GM18520 (cell line): ENCODE results near the gene STK16.
"Not testable (repeated sequence)": the region's sequence is repeated elsewhere in the genome, so short reads cannot be mapped to it uniquely, and the experiment has no call there.

ENCODE experiments used
- ATAC-seq: cut with Tn5 transposase; IDR thresholded peaks from one replicate; pipeline ENCODE4 v1.9.1; 2021; ENCODE audit not compliant: unreplicated experiment

Gene STK16

GRCh38 chr2:219286436-219287115 is 41.3 kb downstream of the STK16 start:
- ATAC-seq = no peak

GRCh38 chr2:219287116-219287440 is 41.8 kb downstream of the STK16 start:
- ATAC-seq = not testable (repeated sequence)

DNA sequence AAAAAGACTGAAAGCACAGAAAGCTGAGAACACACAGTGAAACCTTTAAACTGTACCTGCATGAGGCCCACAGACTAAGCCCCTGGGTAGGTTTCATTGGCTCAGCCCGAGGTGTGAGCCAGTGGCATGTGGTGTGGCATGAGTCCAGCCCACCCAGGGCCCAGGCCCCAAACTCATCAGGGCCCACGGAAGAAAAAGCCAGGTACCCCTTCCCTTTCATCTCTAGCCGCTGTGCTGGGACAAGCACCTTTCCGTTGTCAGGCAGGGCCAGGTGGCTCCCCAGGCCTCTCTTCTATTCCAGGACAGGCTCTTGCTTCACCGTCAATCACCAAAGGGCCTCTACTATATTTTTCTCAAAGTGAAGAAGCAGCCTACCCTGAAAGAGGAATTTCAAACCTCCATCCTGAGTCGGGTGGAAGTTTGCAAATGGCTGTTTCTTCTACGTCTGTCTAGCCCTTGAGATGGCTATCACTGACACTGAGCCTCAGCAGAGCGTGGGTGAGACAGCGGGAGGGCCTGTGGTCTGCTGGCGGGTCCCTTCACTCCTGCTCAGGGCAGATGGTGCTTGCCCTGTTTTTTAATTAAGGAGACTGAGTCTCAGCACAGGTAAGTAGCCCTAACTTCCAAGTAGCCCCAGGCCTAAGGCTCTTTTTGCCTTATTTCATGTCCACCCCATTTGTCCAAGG is 42.4 kb downstream of the STK16 start:
- ATAC-seq = no peak

- no peak for ATAC-seq
Measured at GRCh38 chr2:219289195-219289536, 43.9 kb downstream of the STK16 start.

DNA sequence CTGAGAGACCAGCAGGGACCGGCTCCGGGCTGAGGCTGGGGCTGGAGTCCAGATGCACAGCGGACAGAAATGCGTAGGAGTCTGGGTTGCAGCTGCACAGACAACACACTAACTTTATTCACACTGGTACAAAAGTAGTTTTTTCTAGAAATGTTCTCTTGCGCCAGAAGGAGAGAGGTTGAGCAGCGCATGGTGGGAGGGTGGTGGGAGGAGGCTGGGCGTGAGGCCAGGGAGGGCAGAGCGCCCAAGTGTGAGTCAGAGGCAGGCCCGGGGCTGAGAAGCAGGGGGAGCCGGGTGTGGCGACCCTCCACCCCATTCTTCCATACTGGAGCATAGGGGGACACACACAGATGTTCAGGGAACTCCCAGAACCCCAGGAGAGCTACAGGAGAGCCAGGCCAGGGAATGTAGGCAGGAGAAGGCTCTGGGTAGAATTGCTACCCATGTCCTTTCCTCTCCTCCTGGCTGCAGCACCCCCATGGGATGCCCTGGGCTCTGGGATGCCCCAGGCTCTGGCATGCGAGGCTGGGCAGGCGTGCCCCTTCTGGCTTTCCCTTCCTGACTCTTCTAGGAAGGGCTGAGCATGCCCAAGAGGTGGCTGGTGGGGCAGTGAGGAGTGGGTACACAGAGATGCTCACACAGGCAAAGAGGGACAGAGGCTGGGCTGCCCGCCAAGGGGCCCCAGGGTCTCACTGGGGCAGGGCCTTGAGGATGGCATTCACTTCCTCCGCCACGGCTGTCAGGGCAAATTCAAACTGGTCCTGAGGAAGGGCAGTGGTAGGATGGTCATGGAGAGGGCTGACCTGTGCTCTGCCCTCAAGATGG is 44.5 kb downstream of the STK16 start:
- no peak for ATAC-seq

- ATAC-seq = no peak
Measured at GRCh38 chr2:219290381-219291171, 45.3 kb downstream of the STK16 start.

- ATAC-seq = no peak
Measured at GRCh38 chr2:219291394-219291793, 46.1 kb downstream of the STK16 start.

GRCh38 chr2:219291910-219292490 is 46.7 kb downstream of the STK16 start:
- no peak for ATAC-seq

GRCh38 chr2:219292616-219293015 is 47.3 kb downstream of the STK16 start:
- ATAC-seq = no peak

DNA sequence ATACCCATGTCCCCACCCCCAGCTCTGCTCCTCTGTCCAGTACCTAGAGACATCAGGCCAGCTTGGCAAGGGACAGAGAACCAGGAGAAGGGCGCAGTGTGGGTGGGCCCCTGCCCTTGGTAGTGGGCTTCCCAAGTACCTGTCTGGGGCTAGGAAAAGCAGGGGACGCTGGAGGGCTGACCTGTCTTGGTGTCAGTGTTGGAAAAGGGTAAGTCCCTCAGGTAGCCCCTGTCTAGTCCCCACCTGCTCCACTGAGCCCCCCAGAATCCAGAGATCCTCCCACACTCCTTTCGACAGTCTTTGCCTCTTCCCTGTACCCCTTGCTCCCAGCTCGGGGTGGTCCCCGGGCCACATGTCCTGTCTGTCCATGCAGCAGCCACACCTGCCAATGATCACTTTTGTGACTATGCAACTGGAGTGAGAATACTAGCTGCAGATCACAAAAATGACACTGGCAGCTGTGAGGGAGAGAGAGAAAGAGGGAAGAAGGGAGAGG is 48.5 kb downstream of the STK16 start:
- no peak for ATAC-seq

- ATAC-seq = peak; percentile 86
Measured at GRCh38 chr2:219294356-219295351, 49.4 kb downstream of the STK16 start.

DNA sequence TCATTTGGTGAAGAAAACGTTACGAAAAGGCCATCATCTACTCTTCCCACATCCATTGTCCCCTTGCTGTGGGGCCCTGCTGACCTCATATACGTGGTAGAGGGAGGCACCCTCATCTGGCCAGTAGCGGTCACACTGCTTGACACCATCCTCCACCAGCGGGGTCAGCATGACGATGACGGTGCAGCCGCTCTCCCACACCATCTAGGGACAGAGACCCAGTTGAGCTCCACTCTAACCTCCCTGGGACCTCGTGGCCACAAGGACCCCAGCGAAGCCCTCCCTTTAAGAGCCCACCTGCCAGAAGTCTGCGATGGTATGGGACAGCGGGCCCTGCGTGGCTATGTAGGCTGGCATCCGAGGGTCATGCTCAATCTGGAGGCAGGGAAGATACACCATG is 50.9 kb downstream of the STK16 start:
- ATAC-seq = no peak

DNA sequence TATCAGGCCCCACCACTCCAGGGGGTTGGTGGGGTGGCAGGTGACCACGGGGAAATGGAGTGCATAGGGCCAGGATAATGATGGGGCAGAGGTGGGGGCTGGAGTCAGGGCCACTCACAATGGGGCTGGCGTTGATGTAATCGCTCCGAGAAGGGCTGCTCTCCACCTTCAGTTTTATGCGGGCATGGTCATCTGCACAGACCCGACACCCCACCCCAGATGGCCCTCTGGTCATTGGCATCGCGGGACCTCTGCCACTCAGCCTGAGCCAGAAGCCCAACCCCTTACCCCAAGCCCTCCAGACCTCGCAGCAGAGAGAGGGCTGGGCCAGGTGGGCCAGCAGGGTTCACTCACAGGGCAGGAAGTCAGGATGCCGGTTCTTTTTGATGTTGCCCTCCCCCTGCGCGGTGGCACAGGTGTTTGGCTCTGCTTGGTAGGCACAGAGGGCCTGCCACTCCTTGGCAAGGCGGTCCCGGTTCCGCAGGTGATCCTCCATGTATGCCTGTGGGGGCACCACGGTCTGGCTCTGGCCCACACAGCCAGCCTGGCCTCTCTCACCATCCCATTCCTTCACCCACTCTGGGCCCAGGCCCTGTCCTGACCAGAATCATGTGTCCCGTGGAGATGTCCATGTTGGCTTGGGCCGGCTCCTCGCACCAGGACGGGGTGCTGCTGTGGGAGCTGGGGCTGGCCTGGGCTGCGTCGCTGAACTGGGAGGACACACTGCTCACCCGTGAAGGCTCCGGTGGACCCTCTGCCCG is 51.5 kb downstream of the STK16 start:
- ATAC-seq = no peak

DNA sequence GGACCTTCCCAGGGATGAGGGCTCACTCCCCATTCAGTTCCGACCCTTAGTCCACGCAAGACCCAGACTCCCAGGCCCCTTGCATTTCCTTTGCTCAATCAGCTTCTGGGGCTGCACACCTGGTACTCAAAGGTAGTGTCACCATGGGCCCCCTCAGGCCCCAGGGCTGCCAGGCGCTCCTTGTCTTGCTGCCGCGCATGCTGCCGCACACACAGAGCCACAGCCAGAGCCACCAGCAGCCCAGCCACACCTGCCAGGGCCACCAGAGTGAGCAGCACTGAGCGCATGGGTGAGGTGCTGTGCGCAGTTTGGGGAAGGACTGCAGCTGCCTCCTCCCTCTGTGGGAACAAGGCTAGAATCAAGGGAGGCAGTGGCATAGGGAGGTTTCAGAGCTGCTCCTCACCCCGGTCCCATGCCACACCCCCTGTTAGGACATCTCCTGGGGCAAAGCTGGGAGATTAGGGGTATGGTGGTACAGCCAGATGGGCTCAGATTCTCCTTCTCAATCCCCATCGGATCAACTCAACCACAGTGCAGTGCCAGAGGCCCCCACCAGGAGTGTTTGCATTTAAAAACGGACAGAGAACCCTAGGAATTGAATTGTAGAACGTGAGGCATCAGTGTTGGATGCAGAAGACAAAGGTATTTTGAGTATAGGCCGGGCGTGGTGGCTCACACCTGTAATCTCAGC is 52.6 kb downstream of the STK16 start:
- ATAC-seq = no peak

- ATAC-seq = no peak
Measured at GRCh38 chr2:219298759-219299371, 53.6 kb downstream of the STK16 start.

GRCh38 chr2:219299372-219299760 is 54.1 kb downstream of the STK16 start:
- ATAC-seq = no peak
